ENCODE results near the gene ME1. TPM values are rescaled to one million over a fixed set of nuclear protein-coding genes. Genes with fewer than 3 reads are reported as not detected.

The ME1 gene
- total and polyA plus RNA-seq, 9 of the 15 experiments (the other 6 are each of a cell fraction or from before 2014, with no cell fraction given) = 3.2 to 10.4 (median 5.5) TPM

- TF ChIP-seq EGR1 (conservative IDR thresholded peaks at IDR 0.05) (peak; percentile 100), ZNF444 (CRISPR knock-in tag; IDR thresholded peaks at IDR 0.05) (no peak), SMAD4 (CRISPR knock-in tag; conservative IDR thresholded peaks at IDR 0.05) (peak; percentile 69), ZNF518B (CRISPR knock-in tag; IDR thresholded peaks at IDR 0.05) (no peak), SIN3B (IDR thresholded peaks at IDR 0.05; ENCODE audit: low read depth) (no peak), JUN (IDR thresholded peaks at IDR 0.05; ENCODE audit: borderline replicate concordance, low read depth, low read length) (peak; percentile 12; the same call in 1 of the 2 replicates), JUN (CRISPR knock-in tag; IDR thresholded peaks at IDR 0.05; ENCODE audit: borderline replicate concordance) (no peak), XRCC5 (IDR thresholded peaks at IDR 0.05; ENCODE audit: low read depth, low read length) (no peak), HDAC8 (tag; IDR thresholded peaks at IDR 0.05) (0 out of 2 replicates have a peak, but pooled peaks have one; percentile 12), MYNN (IDR thresholded peaks at IDR 0.05) (0 out of 2 replicates have a peak, but pooled peaks have one; percentile 69), MYNN (CRISPR knock-in tag; IDR thresholded peaks at IDR 0.05) (no peak), ZNF212 (CRISPR knock-in tag; IDR thresholded peaks at IDR 0.05) (no peak), ZNF398 (CRISPR knock-in tag; IDR thresholded peaks at IDR 0.05) (no peak), ZBTB9 (CRISPR knock-in tag; IDR thresholded peaks at IDR 0.05) (0 out of 2 replicates have a peak, but pooled peaks have one; percentile 69), ARID3A (IDR thresholded peaks at IDR 0.05; ENCODE audit: borderline replicate concordance, low read depth, low read length) (no peak), GTF2B (IDR thresholded peaks at IDR 0.05; ENCODE audit: extremely low read depth, insufficient read length) (peak; percentile 38), GATA2 (CRISPR knock-in tag; IDR thresholded peaks at IDR 0.05) (no peak), ZNF263 (CRISPR knock-in tag; IDR thresholded peaks at IDR 0.05; ENCODE audit: borderline replicate concordance) (peak; percentile 29; the same call in 1 of the 2 replicates)
Observed at GRCh38 chr6:83430611-83431544, at the start of gene ME1 (continued).

Measured in K562 (cell line).